PC-3 (cell line): ENCODE data around the gene PCSK5. TPM values are rescaled to one million over a fixed set of nuclear protein-coding genes. Genes with fewer than 3 reads are reported as not detected.

Experiments
- ATAC-seq: fragments of 200-7000 bp; cut with Tn5 transposase; 2 replicates; pipeline ENCODE4 v1.9.1; 2020; ENCODE audit warnings: mild to moderate bottlenecking, moderate library complexity
- BruUV-seq: library from RNA; stranded (reverse); fragments of 400-500 nt; replicated peaks from 2 replicates; lab custom pipeline; 2021; lab: Mats Ljungman, UMichigan
- CTCF ChIA-PET: fragments of 300-600 bp; sonication (Branson Sonifier 250); formaldehyde crosslinking; loops from one replicate; lab custom pipeline; 2022; ENCODE audit warnings: antibody characterized with exemption; lab: Charles Lee
- POLR2A ChIA-PET: fragments of 300-600 bp; sonication (Branson Sonifier 250); formaldehyde crosslinking; loops from one replicate; lab custom pipeline; 2022; ENCODE audit warnings: antibody characterized with exemption; ENCODE audit not compliant: unreplicated experiment; lab: Charles Lee
- DNase-seq: peaks from one replicate; pipeline ENCODE4 v3.0.0-alpha.2; 2015
- H2AFZ ChIP-seq: fragments of 300-600 bp; sonication (generic); 2 replicates; pipeline ENCODE4 v1.6.0; 2016; ENCODE audit warnings: antibody characterized with exemption, low read length
- H3F3A ChIP-seq: fragments of 300-600 bp; sonication (generic); one replicate; pipeline ENCODE4 v1.6.0; 2017; ENCODE audit warnings: antibody characterized with exemption, low read length, control low read depth, mild to moderate bottlenecking; ENCODE audit not compliant: unreplicated experiment
- H3K27ac ChIP-seq: fragments of 300-600 bp; sonication (generic); 2 replicates; pipeline ENCODE4 v1.5.1; 2016; ENCODE audit warnings: mild to moderate bottlenecking, low read length
- H3K27me3 ChIP-seq: fragments of 300-600 bp; sonication (generic); 2 replicates; pipeline ENCODE4 v1.6.1; 2016; ENCODE audit warnings: low read length, mixed read lengths
- H3K36me3 ChIP-seq: fragments of 300-600 bp; sonication (generic); 2 replicates; pipeline ENCODE4 v1.6.1; 2016; ENCODE audit warnings: low read depth, mixed run types, low read length, mixed read lengths
- H3K4me1 ChIP-seq: fragments of 300-600 bp; sonication (generic); 2 replicates; pipeline ENCODE4 v1.5.1; 2016; ENCODE audit warnings: low read length; ENCODE audit not compliant: insufficient read depth
- H3K4me2 ChIP-seq: fragments of 300-600 bp; sonication (generic); 2 replicates; pipeline ENCODE4 v1.6.0; 2016; ENCODE audit warnings: low read length
- H3K4me3 ChIP-seq: fragments of 300-600 bp; sonication (generic); 2 replicates; pipeline ENCODE4 v1.5.1; 2016; ENCODE audit warnings: mild to moderate bottlenecking, low read length, mixed read lengths
- H3K79me2 ChIP-seq: fragments of 300-600 bp; sonication (generic); 2 replicates; pipeline ENCODE4 v1.6.1; 2017; ENCODE audit warnings: low read length, mixed read lengths
- H3K9ac ChIP-seq: fragments of 300-600 bp; sonication (generic); 2 replicates; pipeline ENCODE4 v1.6.0; 2016; ENCODE audit warnings: mild to moderate bottlenecking, low read length
- H3K9me2 ChIP-seq: fragments of 300-600 bp; sonication (generic); replicated peaks from 2 replicates; pipeline ENCODE4 v1.6.1; 2016; ENCODE audit warnings: mixed run types, low read length, mixed read lengths
- H3K9me3 ChIP-seq: fragments of 300-600 bp; sonication (generic); 2 replicates; pipeline ENCODE4 v1.6.1; 2016; ENCODE audit warnings: low read length, mixed read lengths
- H4K20me1 ChIP-seq: fragments of 300-600 bp; sonication (generic); 2 replicates; pipeline ENCODE4 v1.6.1; 2016; ENCODE audit warnings: low read length, mixed read lengths
- EZH2 ChIP-seq: fragments of 300-600 bp; sonication (generic); IDR thresholded peaks from one replicate; pipeline ENCODE4 v1.6.1; 2017; ENCODE audit warnings: antibody characterized with exemption, mild to moderate bottlenecking, low read length; ENCODE audit not compliant: unreplicated experiment
- EZH2phosphoT487 ChIP-seq: fragments of 300-600 bp; sonication (generic); IDR thresholded peaks from 2 replicates; pipeline ENCODE4 v1.6.1; 2018; ENCODE audit warnings: mild to moderate bottlenecking, antibody characterized with exemption, low read length, borderline replicate concordance
- intact Hi-C: fragments of 100-400 bp; cut with micrococcal nuclease; formaldehyde crosslinking; loops from 2 replicates; pipeline ENCODE4 v1.9.0; 2023
- total RNA-seq: library from RNA; depleted of rRNA; stranded (reverse); fragments of >200 nt; gene quantifications from 2 replicates; pipeline ENCODE4 v1.2.3, GENCODE V29; 2014
- TF ChIP-seq, protein P1 (sequence below): fragments of 300-600 bp; sonication (generic); conservative IDR thresholded peaks from 2 replicates; pipeline ENCODE4 v1.5.1; 2017; ENCODE audit warnings: antibody characterized with exemption, low read depth, mild to moderate bottlenecking, low read length

PCSK5 gene
- total RNA-seq, 1 experiment from 2014 or later: not detected

DNA sequence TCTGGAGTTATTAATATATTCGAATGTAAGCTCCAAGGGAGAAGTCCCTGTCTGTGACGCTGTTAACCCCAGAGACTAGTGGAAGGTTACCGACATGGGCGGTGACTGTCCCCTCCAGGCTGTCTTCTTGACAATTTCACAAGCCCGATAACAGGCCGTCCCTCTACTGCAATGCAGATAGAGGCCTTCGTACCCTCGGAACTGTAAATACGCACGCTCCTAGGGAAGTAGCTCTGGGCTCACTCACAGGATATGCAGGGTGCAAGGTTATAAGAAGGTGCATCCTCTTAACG lies 504.4 kb downstream of the PCSK5 start:
- H3K4me1 ChIP-seq: no peaks in the 10 kb centered on the region; the same call in 1 of the 2 replicates
- TF ChIP-seq EZH2phosphoT487: no peak
- TF ChIP-seq EZH2: no peak
- TF ChIP-seq, protein P1, sequence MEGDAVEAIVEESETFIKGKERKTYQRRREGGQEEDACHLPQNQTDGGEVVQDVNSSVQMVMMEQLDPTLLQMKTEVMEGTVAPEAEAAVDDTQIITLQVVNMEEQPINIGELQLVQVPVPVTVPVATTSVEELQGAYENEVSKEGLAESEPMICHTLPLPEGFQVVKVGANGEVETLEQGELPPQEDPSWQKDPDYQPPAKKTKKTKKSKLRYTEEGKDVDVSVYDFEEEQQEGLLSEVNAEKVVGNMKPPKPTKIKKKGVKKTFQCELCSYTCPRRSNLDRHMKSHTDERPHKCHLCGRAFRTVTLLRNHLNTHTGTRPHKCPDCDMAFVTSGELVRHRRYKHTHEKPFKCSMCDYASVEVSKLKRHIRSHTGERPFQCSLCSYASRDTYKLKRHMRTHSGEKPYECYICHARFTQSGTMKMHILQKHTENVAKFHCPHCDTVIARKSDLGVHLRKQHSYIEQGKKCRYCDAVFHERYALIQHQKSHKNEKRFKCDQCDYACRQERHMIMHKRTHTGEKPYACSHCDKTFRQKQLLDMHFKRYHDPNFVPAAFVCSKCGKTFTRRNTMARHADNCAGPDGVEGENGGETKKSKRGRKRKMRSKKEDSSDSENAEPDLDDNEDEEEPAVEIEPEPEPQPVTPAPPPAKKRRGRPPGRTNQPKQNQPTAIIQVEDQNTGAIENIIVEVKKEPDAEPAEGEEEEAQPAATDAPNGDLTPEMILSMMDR: no peak
- peaks cover 7% of the 10 kb centered on the region; the same call in 1 of the 2 replicates for H3K36me3 ChIP-seq
- no peaks in the 10 kb centered on the region for H3K9me2 ChIP-seq
- H3K27ac ChIP-seq: peak overlapping the region; percentile 52
- peak; percentile 30 for DNase-seq
- no peaks in the 10 kb centered on the region for H3K27me3 ChIP-seq
- H3K9ac ChIP-seq: peak overlapping the region; percentile 85
- ChIA-PET CTCF (no interaction called here), POLR2A (no interaction called here)
- peak; percentile 40 for ATAC-seq
- H3F3A ChIP-seq: no peaks in the 10 kb centered on the region
- BruUV-seq: no TSS peak
- peak overlapping the region; percentile 95 for H3K4me2 ChIP-seq
- H4K20me1 ChIP-seq: no peaks in the 10 kb centered on the region
- intact Hi-C loops: no loop called here
- peak overlapping the region; percentile 94 for H3K4me3 ChIP-seq
- no peaks in the 10 kb centered on the region for H3K9me3 ChIP-seq
- peak overlapping the region; percentile 98 for H2AFZ ChIP-seq
- H3K79me2 ChIP-seq: peaks cover 13% of the 10 kb centered on the region

DNA sequence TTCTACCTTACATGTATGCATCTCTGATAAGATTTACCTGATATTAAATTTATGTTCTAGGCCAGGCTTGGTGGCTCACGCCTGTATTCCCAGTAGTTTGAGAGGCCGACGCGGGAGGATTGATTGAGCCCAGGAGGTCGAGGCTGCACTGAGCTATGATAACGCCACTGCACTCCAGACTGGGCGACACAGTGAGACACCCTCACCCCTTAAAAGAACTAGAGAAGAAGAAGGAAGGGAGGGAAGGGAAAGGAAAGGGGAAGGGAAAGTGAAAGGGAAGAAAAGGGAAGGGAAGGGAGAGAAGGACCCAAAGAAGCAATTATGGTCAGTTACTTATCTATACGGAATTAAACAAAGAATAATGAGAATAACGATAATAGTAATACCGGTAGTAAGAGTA lies 504.9 kb downstream of the PCSK5 start:
- H4K20me1 ChIP-seq: no peaks in the 10 kb centered on the region
- BruUV-seq: no TSS peak
- 0 out of 2 replicates have a peak overlapping the region, but pooled peaks have one; percentile 98 for H2AFZ ChIP-seq
- ChIA-PET POLR2A (no interaction called here), CTCF (no interaction called here)
- H3K9ac ChIP-seq: no peak overlapping the region; the same call in 1 of the 2 replicates
- H3K4me1 ChIP-seq: peaks cover 4% of the 10 kb centered on the region; the same call in 1 of the 2 replicates
- H3K27ac ChIP-seq: no peak overlapping the region
- ATAC-seq (no peak), DNase-seq (no peak)
- TF ChIP-seq EZH2: no peak
- TF ChIP-seq EZH2phosphoT487: no peak
- TF ChIP-seq, protein P1: no peak
- no peaks in the 10 kb centered on the region for H3K9me2 ChIP-seq
- peaks cover 13% of the 10 kb centered on the region for H3K79me2 ChIP-seq
- no peaks in the 10 kb centered on the region for H3K9me3 ChIP-seq
- peak overlapping the region; percentile 95 for H3K4me2 ChIP-seq
- H3K4me3 ChIP-seq: no peak overlapping the region; the same call in 1 of the 2 replicates
- intact Hi-C loops: no loop called here
- no peaks in the 10 kb centered on the region for H3K27me3 ChIP-seq
- H3K36me3 ChIP-seq: peaks cover 7% of the 10 kb centered on the region; the same call in 1 of the 2 replicates
- H3F3A ChIP-seq: no peaks in the 10 kb centered on the region

DNA sequence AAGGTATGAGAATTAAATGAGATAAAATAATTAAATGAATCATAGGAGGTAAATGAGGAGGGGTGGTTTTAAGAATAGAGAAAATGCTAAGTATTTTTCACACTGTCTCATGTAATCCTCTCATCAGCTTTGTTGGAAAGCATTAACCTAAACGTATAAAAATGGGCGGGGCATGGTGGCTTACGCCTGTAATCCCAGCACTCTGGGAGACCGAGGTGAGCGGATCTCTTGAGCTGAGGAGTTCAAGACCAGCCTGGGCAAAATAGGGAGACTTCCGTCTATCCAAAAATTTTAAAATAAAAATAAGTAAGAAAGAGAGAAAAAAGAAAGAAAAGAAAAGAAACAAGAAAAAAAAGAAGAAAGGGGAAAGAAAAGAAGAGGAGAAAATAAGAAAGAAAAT lies 505.7 kb downstream of the PCSK5 start:
- TF ChIP-seq, protein P1: no peak
- no peak for TF ChIP-seq EZH2
- no peak for TF ChIP-seq EZH2phosphoT487
- no peaks in the 10 kb centered on the region for H3K9me3 ChIP-seq
- POLR2A ChIA-PET: no interaction called here
- H4K20me1 ChIP-seq: no peaks in the 10 kb centered on the region
- CTCF ChIA-PET: no interaction called here
- H2AFZ ChIP-seq: no peak overlapping the region
- no peak overlapping the region for H3K4me2 ChIP-seq
- DNase-seq (no peak), ATAC-seq (no peak)
- no peak overlapping the region for H3K27ac ChIP-seq
- H3K9me2 ChIP-seq: no peaks in the 10 kb centered on the region
- H3F3A ChIP-seq: no peaks in the 10 kb centered on the region
- H3K9ac ChIP-seq: no peak overlapping the region
- peaks cover 13% of the 10 kb centered on the region for H3K79me2 ChIP-seq
- no peak overlapping the region for H3K4me3 ChIP-seq
- no TSS peak for BruUV-seq
- H3K36me3 ChIP-seq: peaks cover 7% of the 10 kb centered on the region; the same call in 1 of the 2 replicates
- no peaks in the 10 kb centered on the region for H3K27me3 ChIP-seq
- intact Hi-C loops: no loop called here
- H3K4me1 ChIP-seq: peaks cover 6% of the 10 kb centered on the region; the same call in 1 of the 2 replicates
